GM19240 (cell line): ENCODE results near the gene SLC24A3.

Source experiments
- DNase-seq: peaks from one replicate; pipeline ENCODE4 v3.0.0; 2011; ENCODE audit warnings: low spot score; ENCODE audit not compliant: insufficient read length

Gene SLC24A3

GRCh38 chr20:19531446-19531845 lies 319.0 kb downstream of the SLC24A3 start:
- DNase-seq: no peak

DNA sequence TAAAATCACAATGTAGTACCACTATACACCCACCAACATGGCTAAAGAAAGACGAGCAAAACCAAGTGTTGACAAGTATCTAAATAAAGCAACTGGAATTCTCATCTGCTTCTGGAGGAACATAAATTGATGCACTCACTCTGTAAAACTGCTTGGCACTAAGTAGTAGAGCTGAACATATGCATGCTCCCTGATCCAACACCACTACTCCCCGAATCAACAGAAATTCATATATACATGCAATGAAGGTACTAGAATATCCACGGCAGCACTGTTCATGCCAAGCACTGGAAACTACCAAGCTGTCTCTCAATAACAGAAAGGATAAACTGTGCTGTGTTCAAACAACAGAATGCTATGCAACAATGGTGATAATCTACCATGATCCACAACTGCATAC lies 326.1 kb downstream of the SLC24A3 start:
- DNase-seq: no peak

- DNase-seq: no peak
Observed at GRCh38 chr20:19539191-19539590, 326.7 kb downstream of the SLC24A3 start.

- DNase-seq: no peak
Observed at GRCh38 chr20:19540392-19540791, 327.9 kb downstream of the SLC24A3 start.

GRCh38 chr20:19543101-19543500 lies 330.7 kb downstream of the SLC24A3 start:
- DNase-seq: no peak

DNA sequence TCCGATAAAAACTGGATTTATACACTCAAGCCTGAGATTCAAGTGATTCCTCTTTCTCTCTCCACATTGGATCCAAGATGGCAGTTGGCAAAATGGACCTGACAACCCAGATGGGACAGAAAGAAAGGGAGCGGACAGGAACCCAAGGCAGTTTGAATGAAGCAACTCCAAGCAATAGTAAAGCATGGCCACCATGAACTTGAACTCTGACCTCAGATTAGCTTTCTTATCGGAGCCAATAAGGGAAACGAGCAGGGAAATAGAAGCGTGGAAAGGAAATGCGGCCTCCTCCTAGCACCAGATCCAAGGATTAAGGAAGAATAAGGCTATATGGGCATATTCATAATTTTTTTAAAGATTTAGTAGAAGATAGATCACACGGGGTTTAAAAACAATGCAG lies 332.2 kb downstream of the SLC24A3 start:
- DNase-seq: no peak

DNA sequence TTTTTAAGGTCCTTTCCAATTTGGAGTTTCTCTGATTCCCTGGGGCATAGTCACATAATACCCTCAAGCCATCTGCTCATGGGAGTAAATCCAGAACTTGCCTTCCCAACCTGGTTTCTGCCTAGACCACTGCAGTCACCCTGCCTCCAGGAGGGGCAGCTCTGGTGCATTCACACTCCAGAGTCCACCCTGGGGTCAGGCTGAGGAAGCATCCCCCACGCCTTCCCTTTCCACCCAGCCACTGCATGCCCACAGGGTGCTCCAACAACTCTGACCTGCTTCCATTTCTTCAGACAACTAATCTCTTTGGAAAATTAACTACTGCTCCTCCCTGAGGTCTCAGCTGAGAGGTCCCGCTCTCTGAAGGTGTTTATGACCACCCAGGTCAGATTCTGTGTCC lies 334.2 kb downstream of the SLC24A3 start:
- no peak for DNase-seq

GRCh38 chr20:19547547-19547946 lies 335.1 kb downstream of the SLC24A3 start:
- no peak for DNase-seq

DNA sequence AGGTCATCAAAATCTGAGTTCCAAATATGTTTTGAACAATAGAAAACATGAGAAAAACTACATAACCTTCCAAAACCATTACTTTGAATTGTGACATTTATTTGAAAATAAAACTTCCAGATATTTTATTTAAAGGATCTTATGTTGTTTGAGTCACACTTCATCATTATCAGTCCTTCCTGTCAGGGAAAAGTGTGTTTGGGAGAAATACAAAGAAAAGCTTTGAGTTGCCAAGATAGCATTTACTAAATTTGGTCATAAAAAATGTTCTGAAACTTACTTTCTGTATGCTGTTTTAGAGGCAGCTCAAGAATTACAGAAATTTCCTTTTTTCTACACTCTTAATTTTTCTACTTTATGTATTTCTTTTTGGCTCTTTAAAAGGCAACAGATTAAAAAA lies 337.5 kb downstream of the SLC24A3 start:
- DNase-seq: no peak

DNA sequence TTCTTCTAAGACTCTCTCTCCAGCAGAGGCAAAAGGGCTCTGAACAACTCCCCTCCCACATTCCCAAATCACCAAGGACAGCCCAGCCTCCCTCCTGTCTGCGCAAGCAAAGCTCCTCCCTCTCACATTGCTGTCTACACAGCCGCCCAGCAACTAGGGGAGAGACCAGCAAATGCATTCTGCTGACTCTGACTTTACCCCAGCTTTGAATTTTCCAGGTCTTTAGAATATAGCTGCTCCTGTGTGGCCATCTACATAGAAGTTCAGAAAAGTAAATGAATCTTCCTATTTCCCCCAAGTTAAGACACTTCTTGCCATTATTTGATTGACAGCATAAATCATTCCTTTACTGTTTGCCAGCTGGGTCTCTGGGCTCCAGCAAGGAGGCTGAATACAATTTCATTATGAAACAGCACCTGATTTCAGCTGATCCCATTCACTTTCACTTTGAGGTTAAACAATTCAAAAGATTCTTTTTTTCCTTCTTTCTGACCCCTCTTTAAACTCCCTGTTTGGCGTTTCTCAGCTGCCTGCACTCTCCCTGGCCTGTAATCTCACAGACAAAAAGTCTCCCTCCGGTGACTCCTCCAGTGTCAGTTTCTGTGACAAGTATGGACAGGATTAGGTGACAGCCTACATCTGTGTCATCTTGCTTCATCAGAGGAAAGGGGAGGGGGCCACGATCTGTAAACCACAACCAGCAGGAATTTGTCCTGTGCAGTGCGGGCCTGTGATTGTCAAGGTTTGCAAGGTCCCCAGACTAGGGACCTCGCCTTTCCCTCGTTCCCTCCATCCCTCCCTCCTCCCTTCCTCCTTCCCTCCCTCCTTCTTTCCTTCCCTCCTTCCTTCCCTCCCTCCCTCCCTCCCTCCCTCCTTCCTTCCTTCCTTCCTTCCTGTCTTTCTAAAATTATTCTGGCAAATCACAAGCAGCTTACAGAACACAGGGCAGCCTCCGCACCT lies 340.1 kb downstream of the SLC24A3 start:
- no peak for DNase-seq

DNA sequence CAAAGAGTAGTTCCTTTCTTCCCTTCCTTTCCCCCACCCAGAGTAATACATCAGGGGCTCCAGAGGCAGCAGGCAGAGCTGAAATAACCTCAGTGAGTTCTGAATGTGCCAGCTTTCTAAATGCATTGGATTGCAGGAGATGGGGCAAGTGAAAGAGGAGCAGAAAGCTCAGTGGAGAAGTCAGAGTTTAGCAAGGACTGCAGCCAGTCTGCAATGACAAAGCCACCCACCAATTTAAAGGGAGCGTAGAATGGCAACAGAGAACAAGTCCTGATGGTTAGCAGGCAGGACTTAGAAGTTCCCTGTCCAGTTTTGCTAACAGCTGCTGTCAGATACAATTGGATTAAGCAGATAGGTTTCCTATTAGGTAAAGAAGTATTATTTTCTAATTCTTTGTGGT lies 342.2 kb downstream of the SLC24A3 start:
- DNase-seq: no peak

DNA sequence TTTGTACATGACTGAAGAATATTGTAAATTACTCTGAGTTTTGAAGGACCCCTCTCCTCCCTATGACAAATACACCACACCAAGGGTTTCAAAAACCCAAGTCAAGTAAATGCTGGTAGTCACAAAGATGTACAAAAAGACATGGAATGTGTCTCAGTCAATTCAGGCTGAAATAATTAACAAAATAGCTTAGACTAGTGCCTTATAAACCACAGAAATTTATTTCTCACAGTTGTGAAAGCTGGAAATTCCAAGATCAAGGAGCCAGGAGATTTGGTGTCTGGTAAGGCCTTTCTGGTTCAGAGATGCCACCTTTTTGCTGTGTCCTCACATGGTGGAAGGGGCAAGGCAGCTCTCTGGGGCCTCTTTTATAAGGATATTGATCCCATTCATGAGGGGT lies 343.3 kb downstream of the SLC24A3 start:
- no peak for DNase-seq

DNA sequence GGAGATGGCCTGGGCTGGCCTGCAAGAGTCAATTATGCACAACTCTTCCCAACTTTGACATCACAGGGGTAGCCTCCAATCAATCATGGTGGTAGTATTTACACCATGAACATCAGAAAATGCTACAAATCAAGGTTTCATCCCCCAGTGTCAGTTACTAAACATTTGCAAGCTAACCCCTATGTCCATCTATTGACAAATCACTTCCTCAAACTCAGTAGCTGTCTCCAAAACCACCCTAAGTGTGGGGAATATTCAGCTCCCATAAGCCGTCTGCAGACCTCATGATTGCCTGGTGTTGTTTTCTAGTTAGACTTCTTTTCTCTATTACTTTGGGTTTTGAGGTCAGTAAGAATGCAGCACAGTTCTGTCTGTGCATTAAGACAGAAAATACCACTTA lies 344.8 kb downstream of the SLC24A3 start:
- no peak for DNase-seq

DNA sequence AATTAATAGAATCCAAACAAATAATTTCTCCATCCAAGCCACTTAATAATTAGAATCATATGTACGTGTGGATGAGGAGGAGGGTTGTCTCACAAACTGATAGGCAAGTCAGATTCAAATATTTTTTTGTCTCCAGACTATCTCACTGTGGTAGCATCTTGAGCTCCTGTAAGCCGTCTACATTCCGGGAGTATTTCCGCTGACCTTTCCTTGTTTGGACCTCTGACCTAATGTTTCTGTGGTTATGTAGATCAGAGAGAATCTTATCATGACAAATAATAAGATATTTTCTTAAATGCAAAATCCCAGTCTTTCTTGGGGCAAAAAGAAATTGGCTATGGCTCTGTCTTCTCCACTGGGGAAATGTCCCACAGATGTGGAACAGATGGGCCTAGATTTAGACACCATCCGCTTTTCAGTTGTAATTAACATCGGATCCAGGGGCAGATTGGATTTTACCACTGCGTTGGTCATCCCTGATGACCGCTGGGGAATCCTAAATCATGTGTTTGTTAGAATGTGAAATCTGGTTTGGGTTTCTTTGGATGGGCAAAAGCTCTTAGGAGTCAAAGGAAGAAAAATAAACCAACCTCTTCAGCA lies 348.5 kb downstream of the SLC24A3 start:
- DNase-seq: no peak

DNA sequence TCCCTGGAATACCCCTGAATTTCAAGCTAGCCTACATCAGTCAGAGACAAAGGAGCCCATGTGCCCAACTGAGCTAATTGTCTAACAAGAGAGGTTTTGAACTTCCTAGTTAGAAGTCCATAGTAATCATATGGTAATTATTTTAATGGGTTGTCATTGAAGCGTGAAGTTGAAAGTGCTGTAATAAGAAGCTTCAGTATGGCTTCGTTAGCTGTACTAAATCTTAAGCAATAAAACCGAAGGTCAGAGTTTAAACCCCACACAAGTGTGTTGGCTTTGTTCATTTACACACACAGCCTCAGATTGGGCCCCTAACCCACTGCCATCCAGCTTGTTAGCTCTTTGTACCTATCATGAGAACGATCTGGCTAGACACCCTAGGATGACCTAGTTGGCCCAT lies 350.0 kb downstream of the SLC24A3 start:
- no peak for DNase-seq

DNA sequence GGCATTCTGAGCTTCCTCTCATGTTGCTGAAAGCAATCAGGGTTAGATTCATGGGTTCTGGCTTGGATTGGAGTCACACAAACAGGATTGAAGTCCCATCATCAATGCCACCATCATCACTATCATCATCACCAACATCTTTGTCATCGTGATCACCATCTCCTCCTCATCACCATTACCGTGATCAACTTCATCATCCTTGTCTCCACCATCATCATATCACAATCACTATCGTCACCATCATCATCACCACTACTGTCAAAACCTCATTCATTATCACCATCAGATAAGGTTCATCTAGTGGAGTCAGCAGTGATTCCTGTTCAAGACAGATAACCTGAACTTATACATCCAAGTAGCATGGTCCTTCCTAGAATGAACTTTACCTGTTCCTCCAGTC lies 351.8 kb downstream of the SLC24A3 start:
- DNase-seq: no peak

- no peak for DNase-seq
Observed at GRCh38 chr20:19565736-19566135, 353.3 kb downstream of the SLC24A3 start.

- no peak for DNase-seq
Observed at GRCh38 chr20:19566226-19566945, 353.9 kb downstream of the SLC24A3 start.

DNA sequence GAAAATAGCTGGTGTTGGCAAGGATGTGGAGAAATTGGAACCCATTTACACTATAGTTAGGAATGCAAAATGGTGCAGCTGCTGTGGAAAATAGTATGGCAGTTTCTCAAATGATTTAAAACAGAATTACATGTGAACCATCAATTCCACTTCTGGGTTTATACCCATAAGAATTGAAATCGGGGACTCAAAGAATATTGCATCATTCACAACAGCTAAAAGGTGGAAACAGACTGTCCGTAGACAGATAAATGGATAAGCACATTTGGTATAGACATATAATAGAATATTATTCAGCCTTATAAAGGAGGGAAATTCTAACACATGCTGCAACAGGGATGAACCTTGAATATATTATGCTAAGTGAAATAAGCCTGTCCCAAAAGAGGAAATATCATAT lies 355.7 kb downstream of the SLC24A3 start:
- DNase-seq: no peak

- no peak for DNase-seq
Observed at GRCh38 chr20:19571996-19572395, 359.6 kb downstream of the SLC24A3 start.

DNA sequence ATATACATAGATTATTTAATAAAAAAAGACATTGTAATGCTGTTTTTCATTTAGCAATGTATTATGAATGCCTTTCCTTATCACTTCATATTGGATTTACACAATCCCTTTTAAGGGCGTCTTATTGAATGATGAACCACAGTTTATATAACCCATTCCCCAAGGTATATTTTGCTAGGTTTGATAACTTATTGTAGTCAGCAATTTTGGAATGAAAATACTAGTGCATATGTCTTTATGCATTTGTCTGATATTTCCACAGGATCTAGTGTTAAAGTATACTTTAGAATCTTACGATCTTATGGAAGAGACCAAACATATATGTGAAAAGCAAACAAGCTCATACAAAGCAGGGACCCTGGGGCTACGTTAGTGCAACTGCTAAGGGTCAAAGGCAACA lies 365.2 kb downstream of the SLC24A3 start:
- no peak for DNase-seq

- DNase-seq: no peak
Observed at GRCh38 chr20:19582782-19583181, 370.3 kb downstream of the SLC24A3 start.
